Osteoblast (primary cell): Measurements from ENCODE around the gene GSN. TPM values are rescaled to one million over a fixed set of nuclear protein-coding genes. Genes with fewer than 3 reads are reported as not detected.

Experiments used
- DNase-seq: peaks from one replicate; pipeline ENCODE4 v3.0.0; 2011; ENCODE audit warnings: low spot score, mixed read lengths; ENCODE audit not compliant: insufficient read length; ENCODE audit errors: missing footprints
- H2AFZ ChIP-seq: 2 replicates; pipeline ENCODE4 v1.6.0; 2011; ENCODE audit warnings: mild to moderate bottlenecking, low read length
- H3K27ac ChIP-seq: 2 replicates; pipeline ENCODE4 v1.5.1; 2011; ENCODE audit warnings: mild to moderate bottlenecking, low read depth, low read length, moderate library complexity
- H3K27me3 ChIP-seq: 2 replicates; pipeline ENCODE4 v1.6.0; 2012; ENCODE audit warnings: mild to moderate bottlenecking, control low read depth, inconsistent platforms, low read length, moderate library complexity; ENCODE audit not compliant: insufficient read depth
- H3K36me3 ChIP-seq: 2 replicates; pipeline ENCODE4 v1.5.1; 2011; ENCODE audit warnings: mild to moderate bottlenecking, low read length, control low read depth, moderate library complexity; ENCODE audit not compliant: insufficient read depth
- H3K4me1 ChIP-seq: 2 replicates; pipeline ENCODE4 v1.5.1; 2011; ENCODE audit warnings: mild to moderate bottlenecking, low read length, control low read depth, moderate library complexity; ENCODE audit not compliant: insufficient read depth
- H3K4me2 ChIP-seq: 2 replicates; pipeline ENCODE4 v1.6.0; 2011; ENCODE audit warnings: mild to moderate bottlenecking, low read length; ENCODE audit not compliant: insufficient read depth
- H3K4me3 ChIP-seq: fragments of 200-600 bp; sonication (generic); 3 replicates; pipeline ENCODE4 v1.5.1; 2012; ENCODE audit warnings: mild to moderate bottlenecking, low read length, inconsistent platforms; ENCODE audit not compliant: insufficient read depth
- H3K79me2 ChIP-seq: 2 replicates; pipeline ENCODE4 v1.6.0; 2012; ENCODE audit warnings: mild to moderate bottlenecking, low read length, control low read depth, inconsistent platforms; ENCODE audit not compliant: insufficient read depth
- H3K9me3 ChIP-seq: 2 replicates; pipeline ENCODE4 v1.5.1; 2011; ENCODE audit warnings: low read depth, low read length, control low read depth
- H4K20me1 ChIP-seq: 2 replicates; pipeline ENCODE4 v1.6.0; 2012; ENCODE audit warnings: mild to moderate bottlenecking, low read length, control low read depth; ENCODE audit not compliant: insufficient read depth
- total RNA-seq: library from RNA; depleted of rRNA; stranded (reverse); fragments of >200 nt; gene quantifications from 2 replicates; pipeline ENCODE4 v1.2.3, GENCODE V29; 2012
- TF ChIP-seq, protein P1 (sequence below): IDR thresholded peaks from 2 replicates; pipeline ENCODE4 v1.5.1; 2011; ENCODE audit warnings: mild to moderate bottlenecking, low read depth, low read length, moderate library complexity; ENCODE audit errors: extremely low read depth

GSN gene
- total RNA-seq, 1 donor, result 372 TPM

DNA sequence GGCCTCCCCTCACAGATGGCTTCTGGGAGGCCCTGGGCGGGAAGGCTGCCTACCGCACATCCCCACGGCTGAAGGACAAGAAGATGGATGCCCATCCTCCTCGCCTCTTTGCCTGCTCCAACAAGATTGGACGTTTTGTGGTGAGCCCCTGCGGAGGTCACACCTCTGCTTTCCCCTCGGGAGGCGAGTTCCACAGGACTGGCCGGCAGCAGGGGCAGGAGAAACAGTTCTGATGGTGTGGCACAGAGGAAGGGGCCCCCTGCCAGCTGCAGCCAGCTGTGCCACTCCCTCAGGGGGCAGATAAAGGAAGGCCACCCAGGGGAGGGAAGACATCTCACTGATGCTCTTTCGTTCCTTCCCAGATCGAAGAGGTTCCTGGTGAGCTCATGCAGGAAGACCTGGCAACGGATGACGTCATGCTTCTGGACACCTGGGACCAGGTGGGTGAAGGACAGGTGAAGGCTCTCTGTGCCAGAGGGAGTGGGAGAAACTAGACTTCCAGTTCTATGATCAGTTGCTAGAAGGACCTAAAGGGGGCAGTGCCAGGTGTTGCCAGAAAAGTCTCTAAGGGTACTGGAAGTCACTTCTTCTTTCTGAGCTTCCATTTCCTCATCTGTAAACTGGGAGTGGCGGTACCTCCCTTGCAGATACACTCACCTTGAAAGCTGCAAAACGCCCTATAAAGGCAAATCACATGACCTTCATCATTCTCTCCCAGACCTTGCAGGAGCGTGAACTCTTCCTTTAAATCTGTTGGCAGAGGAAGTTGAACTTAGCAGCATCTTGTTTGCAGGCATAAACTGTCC lies 61.1 kb downstream of the GSN start:
- H3K4me3 ChIP-seq, result no peak overlapping the region
- no peaks in the 10 kb centered on the region for H3K9me3 ChIP-seq
- DNase-seq, result no peak
- no peak overlapping the region for H3K4me2 ChIP-seq
- peaks cover 85% of the 10 kb centered on the region for H3K36me3 ChIP-seq
- H4K20me1 ChIP-seq, result peaks cover 3% of the 10 kb centered on the region
- H2AFZ ChIP-seq, result no peak overlapping the region
- H3K27ac ChIP-seq, result no peak overlapping the region
- H3K27me3 ChIP-seq, result no peaks in the 10 kb centered on the region
- H3K4me1 ChIP-seq, result peaks cover 32% of the 10 kb centered on the region
- peaks cover 6% of the 10 kb centered on the region for H3K79me2 ChIP-seq
- TF ChIP-seq, protein P1, sequence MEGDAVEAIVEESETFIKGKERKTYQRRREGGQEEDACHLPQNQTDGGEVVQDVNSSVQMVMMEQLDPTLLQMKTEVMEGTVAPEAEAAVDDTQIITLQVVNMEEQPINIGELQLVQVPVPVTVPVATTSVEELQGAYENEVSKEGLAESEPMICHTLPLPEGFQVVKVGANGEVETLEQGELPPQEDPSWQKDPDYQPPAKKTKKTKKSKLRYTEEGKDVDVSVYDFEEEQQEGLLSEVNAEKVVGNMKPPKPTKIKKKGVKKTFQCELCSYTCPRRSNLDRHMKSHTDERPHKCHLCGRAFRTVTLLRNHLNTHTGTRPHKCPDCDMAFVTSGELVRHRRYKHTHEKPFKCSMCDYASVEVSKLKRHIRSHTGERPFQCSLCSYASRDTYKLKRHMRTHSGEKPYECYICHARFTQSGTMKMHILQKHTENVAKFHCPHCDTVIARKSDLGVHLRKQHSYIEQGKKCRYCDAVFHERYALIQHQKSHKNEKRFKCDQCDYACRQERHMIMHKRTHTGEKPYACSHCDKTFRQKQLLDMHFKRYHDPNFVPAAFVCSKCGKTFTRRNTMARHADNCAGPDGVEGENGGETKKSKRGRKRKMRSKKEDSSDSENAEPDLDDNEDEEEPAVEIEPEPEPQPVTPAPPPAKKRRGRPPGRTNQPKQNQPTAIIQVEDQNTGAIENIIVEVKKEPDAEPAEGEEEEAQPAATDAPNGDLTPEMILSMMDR, result no peak

DNA sequence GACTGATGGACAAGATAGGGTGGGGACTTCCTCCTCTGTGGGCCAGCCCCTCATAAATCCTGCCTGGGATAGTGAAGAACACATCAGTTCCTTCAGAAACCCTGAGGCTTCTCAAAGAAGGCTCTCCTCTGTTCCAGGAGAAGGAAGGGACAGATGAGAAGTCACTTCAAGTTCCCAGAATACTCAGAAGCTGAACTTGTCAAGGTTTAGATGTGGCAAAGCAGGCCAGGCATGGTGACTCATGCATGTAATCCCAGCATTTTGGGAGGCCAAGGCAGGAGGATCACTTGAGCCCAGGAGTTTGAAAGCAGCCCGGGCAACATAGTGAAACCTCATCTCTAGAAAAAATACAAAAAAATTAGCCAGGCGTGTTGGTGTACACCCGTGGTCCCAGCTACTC lies 63.6 kb downstream of the GSN start:
- no peak for DNase-seq
- H3K4me2 ChIP-seq, result no peak overlapping the region
- H3K79me2 ChIP-seq, result no peaks in the 10 kb centered on the region
- peak overlapping the region; percentile 71 for H3K27ac ChIP-seq
- no peak overlapping the region for H2AFZ ChIP-seq
- no peaks in the 10 kb centered on the region for H3K27me3 ChIP-seq
- H3K4me3 ChIP-seq, result no peak overlapping the region
- H3K9me3 ChIP-seq, result no peaks in the 10 kb centered on the region
- TF ChIP-seq, protein P1, result no peak
- H4K20me1 ChIP-seq, result peaks cover 3% of the 10 kb centered on the region
- H3K4me1 ChIP-seq, result peaks cover 32% of the 10 kb centered on the region
- peaks cover 78% of the 10 kb centered on the region for H3K36me3 ChIP-seq

DNA sequence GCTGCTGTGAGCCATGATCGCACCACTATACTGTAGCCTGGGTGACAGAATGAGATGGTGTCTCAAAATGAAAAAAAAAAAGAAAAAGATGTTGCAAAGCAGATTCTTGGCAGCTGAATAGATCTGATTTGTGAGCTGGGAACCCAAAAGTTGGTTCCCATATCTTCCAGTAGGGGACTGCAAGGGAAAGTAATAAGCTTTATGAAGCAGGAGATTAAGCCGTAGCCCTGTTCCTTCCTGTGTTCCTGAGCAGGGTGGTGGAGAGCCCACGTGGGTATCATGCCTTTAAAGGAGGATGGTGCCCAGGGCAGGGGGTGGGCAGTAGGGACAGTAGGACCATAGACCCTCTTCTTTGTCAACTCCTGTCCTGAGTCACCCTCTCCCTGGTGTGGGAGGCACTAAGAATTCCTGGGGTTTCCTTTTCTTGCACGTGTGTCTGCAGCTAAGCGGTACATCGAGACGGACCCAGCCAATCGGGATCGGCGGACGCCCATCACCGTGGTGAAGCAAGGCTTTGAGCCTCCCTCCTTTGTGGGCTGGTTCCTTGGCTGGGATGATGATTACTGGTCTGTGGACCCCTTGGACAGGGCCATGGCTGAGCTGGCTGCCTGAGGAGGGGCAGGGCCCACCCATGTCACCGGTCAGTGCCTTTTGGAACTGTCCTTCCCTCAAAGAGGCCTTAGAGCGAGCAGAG lies 64.2 kb downstream of the GSN start:
- Histone ChIP-seq H3K36me3 (peaks cover 76% of the 10 kb centered on the region), H3K9me3 (no peaks in the 10 kb centered on the region), H3K79me2 (no peaks in the 10 kb centered on the region), H3K4me3 (no peak overlapping the region), H3K27ac (peak overlapping the region; percentile 71), H3K4me1 (peaks cover 27% of the 10 kb centered on the region), H3K27me3 (no peaks in the 10 kb centered on the region), H3K4me2 (peak overlapping the region; percentile 48), H4K20me1 (peaks cover 3% of the 10 kb centered on the region), H2AFZ (no peak overlapping the region)
- peak; percentile 93 for DNase-seq
- TF ChIP-seq, protein P1, result peak; percentile 65
